Tibial artery (tissue), 4 donors: Measurements from ENCODE around the gene HRH1.

Experiments used
- DNase-seq, 2 donors: peaks; one replicate each; pipeline ENCODE4 v3.0.0-alpha.2; 2019
- H3K27ac ChIP-seq, 2 donors: fragments of 200-600 bp; sonication (generic) in 1 of 2; 1 replicate in 1 of 2; 2 replicates in 1 of 2; pipeline ENCODE4 v1.5.1; 2018 to 2019; ENCODE audit warnings: mild to moderate bottlenecking in 1 of 2
- H3K27me3 ChIP-seq, 2 donors: fragments of 200-600 bp; sonication (generic) in 1 of 2; one replicate each; pipeline versions ENCODE4 v1.5.1 to v1.6.0; 2016 to 2019
- H3K36me3 ChIP-seq, 3 donors: fragments of 200-600 bp; sonication (generic) in 2 of 3; one replicate each; pipeline ENCODE4 v1.5.1; 2016 to 2019; ENCODE audit warnings: mild to moderate bottlenecking in 2 of 3
- H3K4me1 ChIP-seq, 4 donors: fragments of 200-600 bp; sonication (generic) in 2 of 4; 1 replicate in 3 of 4; 2 replicates in 1 of 4; pipeline ENCODE4 v1.5.1; 2016 to 2019
- H3K4me3 ChIP-seq, 2 donors: fragments of 200-600 bp; sonication (generic) in 1 of 2; 1 replicate in 1 of 2; 2 replicates in 1 of 2; pipeline ENCODE4 v1.5.1; 2018 to 2019; ENCODE audit warnings: mild to moderate bottlenecking in 2 of 2
- H3K9me3 ChIP-seq, 3 donors: fragments of 200-600 bp; sonication (generic) in 1 of 3; one replicate each; pipeline ENCODE4 v1.5.1; 2016 to 2019
- intact Hi-C: fragments of 100-400 bp; cut with DNase I; formaldehyde crosslinking; loops from one replicate; pipeline ENCODE4 v1.15.0; 2023; ENCODE audit warnings: low total_unique reads
- TF ChIP-seq, protein P1 (sequence below), 2 experiments: fragments of 200-600 bp in 1 of 2; fragments of 450-650 bp in 1 of 2; IDR thresholded peaks; one replicate each; pipeline ENCODE4 v1.5.1; 2017 to 2019; ENCODE audit warnings: antibody characterized with exemption in 2 of 2, mild to moderate bottlenecking in 1 of 2, moderate library complexity in 1 of 2

The HRH1 gene

GRCh38 chr3:11186771-11187191 is 32.5 kb downstream of the HRH1 start:
- peak in 1 of 2 donors; percentile 16 for DNase-seq
- intact Hi-C loops = no loop called here
- H3K4me1 ChIP-seq = peaks cover 0 to 77% (median 41%) of the 10 kb centered on the region in 4 donors
- no peak overlapping the region for H3K4me3 ChIP-seq
- no peaks in the 10 kb centered on the region for H3K36me3 ChIP-seq
- H3K27me3 ChIP-seq = no peaks in the 10 kb centered on the region
- TF ChIP-seq, protein P1, sequence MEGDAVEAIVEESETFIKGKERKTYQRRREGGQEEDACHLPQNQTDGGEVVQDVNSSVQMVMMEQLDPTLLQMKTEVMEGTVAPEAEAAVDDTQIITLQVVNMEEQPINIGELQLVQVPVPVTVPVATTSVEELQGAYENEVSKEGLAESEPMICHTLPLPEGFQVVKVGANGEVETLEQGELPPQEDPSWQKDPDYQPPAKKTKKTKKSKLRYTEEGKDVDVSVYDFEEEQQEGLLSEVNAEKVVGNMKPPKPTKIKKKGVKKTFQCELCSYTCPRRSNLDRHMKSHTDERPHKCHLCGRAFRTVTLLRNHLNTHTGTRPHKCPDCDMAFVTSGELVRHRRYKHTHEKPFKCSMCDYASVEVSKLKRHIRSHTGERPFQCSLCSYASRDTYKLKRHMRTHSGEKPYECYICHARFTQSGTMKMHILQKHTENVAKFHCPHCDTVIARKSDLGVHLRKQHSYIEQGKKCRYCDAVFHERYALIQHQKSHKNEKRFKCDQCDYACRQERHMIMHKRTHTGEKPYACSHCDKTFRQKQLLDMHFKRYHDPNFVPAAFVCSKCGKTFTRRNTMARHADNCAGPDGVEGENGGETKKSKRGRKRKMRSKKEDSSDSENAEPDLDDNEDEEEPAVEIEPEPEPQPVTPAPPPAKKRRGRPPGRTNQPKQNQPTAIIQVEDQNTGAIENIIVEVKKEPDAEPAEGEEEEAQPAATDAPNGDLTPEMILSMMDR (IDR thresholded peaks at IDR 0.05) = no peak
- H3K9me3 ChIP-seq = no peaks in the 10 kb centered on the region
- peak overlapping the region; percentile 67 to 78 for H3K27ac ChIP-seq

- TF ChIP-seq, protein P1 (IDR thresholded peaks at IDR 0.05) = no peak
- H3K4me1 ChIP-seq = peaks cover 0 to 70% (median 38%) of the 10 kb centered on the region in 4 donors
These were observed 33.4 kb downstream of the HRH1 start for GRCh38 chr3:11187681-11188080.

DNA sequence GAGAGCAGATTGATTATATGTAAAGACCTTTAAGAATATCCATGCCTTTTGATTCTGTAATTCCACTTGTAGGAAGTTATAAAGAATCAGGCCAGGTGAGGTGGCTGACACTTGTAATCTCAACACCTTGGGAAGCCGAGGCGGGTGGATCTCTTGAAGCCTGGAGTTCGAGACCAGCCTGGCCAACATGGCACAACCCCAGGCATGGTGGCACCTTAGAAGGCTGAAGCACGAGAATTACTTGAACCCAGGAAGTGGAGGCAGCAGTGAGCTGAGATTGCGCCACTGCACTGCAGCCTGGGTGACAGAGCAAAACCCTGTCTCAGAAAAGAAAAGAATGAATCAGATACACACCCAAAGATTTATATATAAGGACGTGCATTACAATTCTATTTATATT is 33.9 kb downstream of the HRH1 start:
- H3K36me3 ChIP-seq = peaks cover 0 to under 1% (median 0%) of the 10 kb centered on the region in 3 donors
- no peaks in the 10 kb centered on the region for H3K9me3 ChIP-seq
- no peaks in the 10 kb centered on the region for H3K27me3 ChIP-seq
- H3K4me1 ChIP-seq = peaks cover 0 to 64% (median 33%) of the 10 kb centered on the region in 4 donors
- intact Hi-C loops = no loop called here
- no peak overlapping the region for H3K27ac ChIP-seq
- no peak overlapping the region for H3K4me3 ChIP-seq
- peak in 1 of 2 donors; percentile 51 for DNase-seq
- TF ChIP-seq, protein P1 (IDR thresholded peaks at IDR 0.05) = no peak

More at GRCh38 chr3:11187681-11188080, 33.4 kb downstream of the HRH1 start:
- no peaks in the 10 kb centered on the region for H3K27me3 ChIP-seq
- no peaks in the 10 kb centered on the region for H3K36me3 ChIP-seq
- H3K27ac ChIP-seq = peak overlapping the region in 1 of 2 donors; percentile 78
- no peak overlapping the region for H3K4me3 ChIP-seq
- DNase-seq = no peak
- H3K9me3 ChIP-seq = no peaks in the 10 kb centered on the region
- intact Hi-C loops = no loop called here

- TF ChIP-seq, protein P1 (IDR thresholded peaks at IDR 0.05) = no peak
- H3K4me1 ChIP-seq = peaks cover 0 to 50% (median 37%) of the 10 kb centered on the region in 4 donors
- H3K4me3 ChIP-seq = peak overlapping the region; percentile 35 to 42
- peak in 1 of 2 donors; percentile 72 for DNase-seq
- peaks cover 0 to 5% (median 0%) of the 10 kb centered on the region in 3 donors for H3K36me3 ChIP-seq
- no peaks in the 10 kb centered on the region for H3K9me3 ChIP-seq
- intact Hi-C loops = no loop called here
- peak overlapping the region; percentile 73 to 78 for H3K27ac ChIP-seq
- H3K27me3 ChIP-seq = no peaks in the 10 kb centered on the region
These were observed 40.9 kb downstream of the HRH1 start for GRCh38 chr3:11195201-11195600.

DNA sequence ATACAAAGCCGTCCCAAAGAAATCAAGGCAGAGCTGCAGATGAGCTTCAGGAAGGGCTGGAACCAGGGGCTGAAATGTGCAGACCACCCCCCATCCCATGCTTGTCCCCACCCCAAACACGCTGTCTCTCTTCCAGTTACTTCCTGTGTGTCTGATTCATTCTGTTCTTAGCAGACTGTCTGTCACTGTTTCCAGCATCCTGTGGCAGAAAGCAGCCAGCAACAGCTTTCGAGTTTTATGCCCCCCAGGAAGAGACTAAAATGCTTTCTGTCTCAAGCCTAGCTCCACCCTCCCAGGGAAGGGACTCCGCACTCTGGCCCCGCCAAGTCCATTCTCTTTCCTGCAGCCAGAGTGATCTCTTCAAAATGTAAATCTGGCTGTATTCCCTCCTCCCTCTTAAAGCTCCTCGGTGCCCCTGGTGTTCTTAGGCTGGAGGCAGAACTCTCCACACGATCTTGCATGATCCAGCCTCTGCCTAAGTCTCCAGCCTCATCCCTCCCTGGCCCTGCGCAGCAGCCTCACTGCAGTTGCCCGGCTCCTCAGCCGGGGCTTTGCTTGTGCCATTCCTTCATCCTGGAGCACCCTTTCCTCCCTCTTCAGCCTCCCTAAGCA is 41.5 kb downstream of the HRH1 start:
- intact Hi-C loops = no loop called here
- H3K27me3 ChIP-seq = no peaks in the 10 kb centered on the region
- no peaks in the 10 kb centered on the region for H3K9me3 ChIP-seq
- TF ChIP-seq, protein P1 (IDR thresholded peaks at IDR 0.05) = no peak
- DNase-seq = peak in 1 of 2 donors; percentile 69
- H3K4me3 ChIP-seq = peak overlapping the region; percentile 35 to 42
- H3K4me1 ChIP-seq = peaks cover 0 to 55% (median 42%) of the 10 kb centered on the region in 4 donors
- H3K36me3 ChIP-seq = peaks cover 0 to 5% (median 0%) of the 10 kb centered on the region in 3 donors
- peak overlapping the region; percentile 73 to 78 for H3K27ac ChIP-seq
